Neural progenitor cell (in vitro differentiated cells): Measurements from ENCODE around the gene SCYL3. TPM values are rescaled to one million over a fixed set of nuclear protein-coding genes. Genes with fewer than 3 reads are reported as not detected.

Experiments
- DNase-seq: peaks from one replicate; pipeline ENCODE4 v3.0.0-alpha.2; 2016; ENCODE audit warnings: low spot score
- H2AFZ ChIP-seq: fragments of 200-600 bp; sonication (generic); replicated peaks from 2 replicates; pipeline ENCODE4 v1.6.1; 2016; ENCODE audit warnings: antibody characterized with exemption
- H3F3A ChIP-seq: fragments of 200-600 bp; sonication (generic); 2 replicates; pipeline ENCODE4 v1.6.1; 2016; ENCODE audit warnings: antibody characterized with exemption, low read depth
- H3K27ac ChIP-seq: fragments of 200-600 bp; sonication (generic); 2 replicates; pipeline ENCODE4 v1.5.1; 2016; ENCODE audit warnings: mild to moderate bottlenecking
- H3K27me3 ChIP-seq: fragments of 200-600 bp; sonication (generic); 2 replicates; pipeline ENCODE4 v1.6.1; 2016; ENCODE audit warnings: mild to moderate bottlenecking, moderate library complexity
- H3K36me3 ChIP-seq: fragments of 200-600 bp; sonication (generic); 2 replicates; pipeline ENCODE4 v1.5.1; 2016
- H3K4me1 ChIP-seq: fragments of 200-600 bp; sonication (generic); 2 replicates; pipeline ENCODE4 v1.6.1; 2016; ENCODE audit warnings: mixed run types
- H3K4me2 ChIP-seq: fragments of 200-600 bp; sonication (generic); 2 replicates; pipeline ENCODE4 v1.6.1; 2016
- H3K4me3 ChIP-seq: fragments of 200-600 bp; sonication (generic); 2 replicates; pipeline ENCODE4 v1.5.1; 2016
- H3K79me2 ChIP-seq: fragments of 200-600 bp; sonication (generic); 2 replicates; pipeline ENCODE4 v1.6.1; 2016; ENCODE audit warnings: low read depth
- H3K9ac ChIP-seq: fragments of 200-600 bp; sonication (generic); 2 replicates; pipeline ENCODE4 v1.6.1; 2016
- H3K9me3 ChIP-seq: fragments of 200-600 bp; sonication (generic); 2 replicates; pipeline ENCODE4 v1.5.1; 2016; ENCODE audit warnings: low read depth
- H4K20me1 ChIP-seq: fragments of 200-600 bp; sonication (generic); 2 replicates; pipeline ENCODE4 v1.6.1; 2016; ENCODE audit warnings: low read depth
- H3K27ac Mint-ChIP-seq: 3 replicates; pipeline ENCODE4 v1.8.0; 2021; ENCODE audit warnings: mixed read lengths
- H3K27me3 Mint-ChIP-seq: 2 replicates; pipeline ENCODE4 v1.8.0; 2022; ENCODE audit warnings: low read depth, mild to moderate bottlenecking, inconsistent platforms, moderate library complexity, mixed read lengths; ENCODE audit not compliant: insufficient read depth
- H3K36me3 Mint-ChIP-seq: 3 replicates; pipeline ENCODE4 v1.8.0; 2021; ENCODE audit warnings: mixed read lengths
- H3K4me1 Mint-ChIP-seq: 3 replicates; pipeline ENCODE4 v1.8.0; 2021; ENCODE audit warnings: mixed read lengths
- H3K4me3 Mint-ChIP-seq: 3 replicates; pipeline ENCODE4 v1.8.0; 2021; ENCODE audit warnings: mild to moderate bottlenecking, moderate library complexity, mixed read lengths
- H3K9me3 Mint-ChIP-seq: 3 replicates; pipeline ENCODE4 v1.8.0; 2020; ENCODE audit warnings: mixed read lengths
- EZH2 ChIP-seq: fragments of 200-600 bp; sonication (generic); IDR thresholded peaks from 2 replicates; pipeline ENCODE4 v1.6.1; 2017; ENCODE audit warnings: antibody characterized with exemption, mild to moderate bottlenecking, moderate library complexity
- EZH2phosphoT487 ChIP-seq: fragments of 200-600 bp; sonication (generic); IDR thresholded peaks from 2 replicates; pipeline ENCODE4 v1.6.1; 2017; ENCODE audit warnings: antibody characterized with exemption
- total RNA-seq: library from RNA; depleted of rRNA; stranded (reverse); fragments of >200 nt; gene quantifications from 2 replicates; pipeline ENCODE4 v1.2.3, GENCODE V29; 2015; ENCODE audit warnings: low replicate concordance
- TF ChIP-seq, protein P1 (sequence below): fragments of 200-600 bp; sonication (generic); IDR thresholded peaks from 2 replicates; pipeline ENCODE4 v1.5.1; 2017; ENCODE audit warnings: antibody characterized with exemption, mild to moderate bottlenecking

SCYL3 gene
- total RNA-seq, 1 donor from 2014 or later: 12.8 TPM

DNA sequence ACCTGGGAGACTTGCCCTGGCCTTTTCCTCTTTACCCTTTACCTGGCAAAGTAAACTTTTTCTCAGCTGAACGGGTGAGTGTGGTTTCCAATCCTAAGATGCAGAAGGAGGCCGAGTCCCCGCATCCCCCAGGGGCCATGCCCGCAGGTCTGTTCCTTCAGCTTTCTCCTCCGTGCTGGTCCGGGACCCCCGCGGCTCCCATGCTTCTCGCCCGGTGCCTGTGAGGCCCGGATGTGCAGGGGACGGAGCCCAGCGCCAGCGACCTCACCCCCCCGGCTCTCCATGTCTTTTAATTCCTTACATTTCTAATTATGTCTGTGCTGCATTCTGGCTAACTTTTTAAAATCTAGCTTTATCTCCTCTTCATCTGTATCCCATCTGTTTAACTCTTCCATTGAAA, 21.5 kb upstream of the SCYL3 start:
- H2AFZ ChIP-seq: no peak overlapping the region
- TF ChIP-seq EZH2phosphoT487: no peak
- TF ChIP-seq EZH2: no peak
- TF ChIP-seq, protein P1, sequence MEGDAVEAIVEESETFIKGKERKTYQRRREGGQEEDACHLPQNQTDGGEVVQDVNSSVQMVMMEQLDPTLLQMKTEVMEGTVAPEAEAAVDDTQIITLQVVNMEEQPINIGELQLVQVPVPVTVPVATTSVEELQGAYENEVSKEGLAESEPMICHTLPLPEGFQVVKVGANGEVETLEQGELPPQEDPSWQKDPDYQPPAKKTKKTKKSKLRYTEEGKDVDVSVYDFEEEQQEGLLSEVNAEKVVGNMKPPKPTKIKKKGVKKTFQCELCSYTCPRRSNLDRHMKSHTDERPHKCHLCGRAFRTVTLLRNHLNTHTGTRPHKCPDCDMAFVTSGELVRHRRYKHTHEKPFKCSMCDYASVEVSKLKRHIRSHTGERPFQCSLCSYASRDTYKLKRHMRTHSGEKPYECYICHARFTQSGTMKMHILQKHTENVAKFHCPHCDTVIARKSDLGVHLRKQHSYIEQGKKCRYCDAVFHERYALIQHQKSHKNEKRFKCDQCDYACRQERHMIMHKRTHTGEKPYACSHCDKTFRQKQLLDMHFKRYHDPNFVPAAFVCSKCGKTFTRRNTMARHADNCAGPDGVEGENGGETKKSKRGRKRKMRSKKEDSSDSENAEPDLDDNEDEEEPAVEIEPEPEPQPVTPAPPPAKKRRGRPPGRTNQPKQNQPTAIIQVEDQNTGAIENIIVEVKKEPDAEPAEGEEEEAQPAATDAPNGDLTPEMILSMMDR: no peak
- no peak for DNase-seq

DNA sequence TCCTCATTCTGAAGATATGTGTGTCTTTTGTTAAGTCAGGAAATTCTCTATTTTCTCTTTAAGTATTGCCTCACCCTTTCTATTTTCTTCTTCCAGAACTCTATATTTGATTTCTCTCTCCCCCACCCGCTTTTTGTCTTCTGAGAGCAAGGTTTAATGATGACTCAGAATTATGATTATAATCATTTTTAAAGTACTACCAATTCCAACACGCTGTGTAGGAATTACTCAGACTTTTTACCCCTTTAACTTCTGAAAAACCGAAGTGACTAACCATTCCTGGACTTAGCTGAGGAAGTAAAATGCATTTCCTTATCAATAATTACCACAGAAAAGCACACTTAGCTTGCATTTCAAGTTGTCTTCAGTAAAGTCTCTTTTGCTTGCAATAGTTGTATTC, 20.8 kb upstream of the SCYL3 start:
- H3K27ac Mint-ChIP-seq: no peak overlapping the region
- Histone ChIP-seq H3K9ac (no peak overlapping the region), H3K4me3 (no peak overlapping the region), H3K27ac (no peak overlapping the region), H3K79me2 (no peaks in the 10 kb centered on the region), H3K4me2 (no peak overlapping the region), H3K4me1 (no peaks in the 10 kb centered on the region), H4K20me1 (no peaks in the 10 kb centered on the region), H2AFZ (no peak overlapping the region), H3K9me3 (no peaks in the 10 kb centered on the region), H3F3A (no peaks in the 10 kb centered on the region), H3K36me3 (no peaks in the 10 kb centered on the region), H3K27me3 (no peaks in the 10 kb centered on the region)
- H3K36me3 Mint-ChIP-seq: no peaks in the 10 kb centered on the region
- no peaks in the 10 kb centered on the region for H3K4me1 Mint-ChIP-seq
- DNase-seq: no peak
- TF ChIP-seq EZH2 (no peak), EZH2phosphoT487 (no peak)
- TF ChIP-seq, protein P1: no peak
- no peaks in the 10 kb centered on the region for H3K9me3 Mint-ChIP-seq
- no peak overlapping the region for H3K4me3 Mint-ChIP-seq
- peaks cover 3% of the 10 kb centered on the region for H3K27me3 Mint-ChIP-seq

More for the DNA sequence above, 21.5 kb upstream of the SCYL3 start:
- H3K36me3 ChIP-seq: no peaks in the 10 kb centered on the region
- H3K9me3 ChIP-seq: no peaks in the 10 kb centered on the region
- no peaks in the 10 kb centered on the region for H4K20me1 ChIP-seq
- no peaks in the 10 kb centered on the region for H3K4me1 ChIP-seq
- H3K4me1 Mint-ChIP-seq: no peaks in the 10 kb centered on the region
- H3K27ac ChIP-seq: no peak overlapping the region
- no peak overlapping the region for H3K4me3 ChIP-seq
- no peak overlapping the region for H3K27ac Mint-ChIP-seq
- peaks cover 3% of the 10 kb centered on the region for H3K27me3 Mint-ChIP-seq
- H3K36me3 Mint-ChIP-seq: no peaks in the 10 kb centered on the region
- no peak overlapping the region for H3K9ac ChIP-seq
- H3K9me3 Mint-ChIP-seq: no peaks in the 10 kb centered on the region
- H3K79me2 ChIP-seq: no peaks in the 10 kb centered on the region
- no peaks in the 10 kb centered on the region for H3K27me3 ChIP-seq
- no peaks in the 10 kb centered on the region for H3F3A ChIP-seq
- H3K4me2 ChIP-seq: no peak overlapping the region
- H3K4me3 Mint-ChIP-seq: no peak overlapping the region

DNA sequence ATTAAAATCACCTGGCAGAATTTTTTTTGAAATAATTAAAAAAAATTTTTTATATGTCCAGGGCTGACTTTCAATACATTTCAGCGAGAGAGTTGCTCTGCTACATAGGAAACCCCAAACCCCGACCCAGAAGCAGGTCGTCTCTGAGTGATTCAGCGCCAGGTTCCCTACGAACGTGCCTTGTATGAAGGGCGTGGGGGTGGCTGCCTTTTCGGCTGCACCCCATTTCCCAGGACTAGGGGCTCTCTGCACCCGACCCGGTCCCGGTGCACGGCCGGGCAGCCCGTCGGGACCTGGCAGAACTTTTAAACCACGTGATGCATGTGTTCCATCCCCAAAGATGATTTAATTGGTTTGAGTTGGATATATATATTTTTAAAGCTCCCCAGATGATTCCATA, 15.8 kb upstream of the SCYL3 start:
- H3K4me3 Mint-ChIP-seq: no peak overlapping the region
- Histone ChIP-seq H3K4me3 (no peak overlapping the region), H3F3A (no peaks in the 10 kb centered on the region), H3K9ac (no peak overlapping the region), H4K20me1 (no peaks in the 10 kb centered on the region), H3K36me3 (no peaks in the 10 kb centered on the region), H3K4me1 (no peaks in the 10 kb centered on the region), H3K79me2 (no peaks in the 10 kb centered on the region), H3K27ac (no peak overlapping the region), H3K9me3 (no peaks in the 10 kb centered on the region), H2AFZ (no peak overlapping the region), H3K27me3 (no peaks in the 10 kb centered on the region), H3K4me2 (no peak overlapping the region)
- no peak overlapping the region for H3K27ac Mint-ChIP-seq
- H3K4me1 Mint-ChIP-seq: no peaks in the 10 kb centered on the region
- no peaks in the 10 kb centered on the region for H3K36me3 Mint-ChIP-seq
- DNase-seq: no peak
- peaks cover 2% of the 10 kb centered on the region for H3K27me3 Mint-ChIP-seq
- TF ChIP-seq EZH2phosphoT487: no peak
- no peaks in the 10 kb centered on the region for H3K9me3 Mint-ChIP-seq

DNA sequence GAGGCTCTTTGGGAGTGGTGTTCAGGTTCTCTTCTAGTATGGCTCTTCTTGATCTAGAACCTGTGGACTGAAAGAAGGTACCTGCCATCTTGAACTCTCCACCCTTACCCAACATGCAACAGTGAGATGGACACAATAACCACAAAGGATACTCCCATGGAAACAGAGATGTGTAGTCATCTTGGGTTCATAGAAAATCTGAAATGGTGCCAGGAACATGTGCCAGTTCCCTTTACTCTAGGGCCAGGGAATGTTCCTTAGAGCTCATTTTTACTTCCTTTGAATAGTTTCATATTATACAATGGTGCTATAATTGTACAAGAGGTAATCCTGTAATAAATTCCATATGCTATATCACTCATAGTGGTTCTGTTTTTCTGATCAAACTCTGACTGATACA, 13.2 kb upstream of the SCYL3 start:
- no peak overlapping the region for H3K9ac ChIP-seq
- Mint-ChIP-seq H3K27ac (no peak overlapping the region), H3K9me3 (peaks cover 2% of the 10 kb centered on the region), H3K36me3 (no peaks in the 10 kb centered on the region), H3K27me3 (no peaks in the 10 kb centered on the region), H3K4me3 (no peak overlapping the region), H3K4me1 (no peaks in the 10 kb centered on the region)
- H3K4me3 ChIP-seq: no peak overlapping the region
- DNase-seq: no peak
- no peaks in the 10 kb centered on the region for H3K4me1 ChIP-seq
- TF ChIP-seq, protein P1: no peak
- TF ChIP-seq EZH2 (no peak), EZH2phosphoT487 (no peak)
- H3K27me3 ChIP-seq: no peaks in the 10 kb centered on the region
- H2AFZ ChIP-seq: no peak overlapping the region
- no peaks in the 10 kb centered on the region for H4K20me1 ChIP-seq
- H3K4me2 ChIP-seq: no peak overlapping the region
- no peak overlapping the region for H3K27ac ChIP-seq
- no peaks in the 10 kb centered on the region for H3K9me3 ChIP-seq
- no peaks in the 10 kb centered on the region for H3F3A ChIP-seq
- H3K79me2 ChIP-seq: no peaks in the 10 kb centered on the region
- no peaks in the 10 kb centered on the region for H3K36me3 ChIP-seq
